Ovary (tissue), 3 donors: ENCODE data around the gene TRDMT1.

ENCODE experiments used
- POLR2A ChIP-seq: fragments of 450-650 bp; IDR thresholded peaks from one replicate; pipeline ENCODE4 v1.6.1; 2017; ENCODE audit warnings: antibody characterized with exemption, mild to moderate bottlenecking, moderate library complexity
- TF ChIP-seq, protein P1 (sequence below), 3 donors: fragments of 450-650 bp in 2 of 3; fragments of 200-600 bp in 1 of 3; IDR thresholded peaks; one replicate each; pipeline versions ENCODE4 v1.5.1 to v1.8.0; 2016 to 2022; ENCODE audit warnings: antibody characterized with exemption in 3 of 3, mild to moderate bottlenecking in 1 of 3
- donor health status: DM: no; HTN: no; CAD: no.

- no peak for TF ChIP-seq POLR2A
- TF ChIP-seq, protein P1, sequence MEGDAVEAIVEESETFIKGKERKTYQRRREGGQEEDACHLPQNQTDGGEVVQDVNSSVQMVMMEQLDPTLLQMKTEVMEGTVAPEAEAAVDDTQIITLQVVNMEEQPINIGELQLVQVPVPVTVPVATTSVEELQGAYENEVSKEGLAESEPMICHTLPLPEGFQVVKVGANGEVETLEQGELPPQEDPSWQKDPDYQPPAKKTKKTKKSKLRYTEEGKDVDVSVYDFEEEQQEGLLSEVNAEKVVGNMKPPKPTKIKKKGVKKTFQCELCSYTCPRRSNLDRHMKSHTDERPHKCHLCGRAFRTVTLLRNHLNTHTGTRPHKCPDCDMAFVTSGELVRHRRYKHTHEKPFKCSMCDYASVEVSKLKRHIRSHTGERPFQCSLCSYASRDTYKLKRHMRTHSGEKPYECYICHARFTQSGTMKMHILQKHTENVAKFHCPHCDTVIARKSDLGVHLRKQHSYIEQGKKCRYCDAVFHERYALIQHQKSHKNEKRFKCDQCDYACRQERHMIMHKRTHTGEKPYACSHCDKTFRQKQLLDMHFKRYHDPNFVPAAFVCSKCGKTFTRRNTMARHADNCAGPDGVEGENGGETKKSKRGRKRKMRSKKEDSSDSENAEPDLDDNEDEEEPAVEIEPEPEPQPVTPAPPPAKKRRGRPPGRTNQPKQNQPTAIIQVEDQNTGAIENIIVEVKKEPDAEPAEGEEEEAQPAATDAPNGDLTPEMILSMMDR (IDR thresholded peaks at IDR 0.05) = no peak
Observed at GRCh38 chr10:17128261-17128660, 73.2 kb downstream of the TRDMT1 start.
